Measurements from ENCODE around the gene VTN.

Gene VTN

GRCh38 chr17:28365487-28365886 lies 4.6 kb downstream of the VTN start:
- H3K9ac ChIP-seq (ENCODE audit: low read depth, low read length) = no peak overlapping the region
- TF ChIP-seq EZH2 (IDR thresholded peaks at IDR 0.05; ENCODE audit: borderline replicate concordance, low read depth, low read length, severe bottlenecking) (no peak), CTCF (IDR thresholded peaks at IDR 0.05; ENCODE audit: borderline replicate concordance, extremely low read depth, low read length, poor library complexity, severe bottlenecking) (no peak)
- peaks cover 4% of the 10 kb centered on the region for H4K20me1 ChIP-seq (ENCODE audit: insufficient read depth, low read length)
- H3K4me1 ChIP-seq (ENCODE audit: insufficient read depth, low read length) = no peaks in the 10 kb centered on the region
- H3K36me3 ChIP-seq (ENCODE audit: insufficient read depth, low read length) = peaks cover 25% of the 10 kb centered on the region
- no peaks in the 10 kb centered on the region for H3K27me3 ChIP-seq (ENCODE audit: insufficient read depth, low read length, poor library complexity)
- no peak overlapping the region for H3K4me2 ChIP-seq (ENCODE audit: insufficient read depth, low read length)
- no peak overlapping the region for H3K27ac ChIP-seq (ENCODE audit: low read length)
- H2AFZ ChIP-seq (ENCODE audit: low read depth, low read length) = no peak overlapping the region
- H3K79me2 ChIP-seq (ENCODE audit: insufficient read depth, low read length) = no peaks in the 10 kb centered on the region
- no peaks in the 10 kb centered on the region for H3K9me3 ChIP-seq (ENCODE audit: insufficient read depth, low read length, severe bottlenecking)
- ATAC-seq (ENCODE audit: insufficient read depth, low read depth) (no peak), DNase-seq (no peak)
- H3K4me3 ChIP-seq (ENCODE audit: low read depth in 1 of 2, low read length in 2 of 2) = no peak overlapping the region

- TF ChIP-seq EZH2 (IDR thresholded peaks at IDR 0.05; ENCODE audit: borderline replicate concordance, low read depth, low read length, severe bottlenecking) (no peak), CTCF (IDR thresholded peaks at IDR 0.05; ENCODE audit: borderline replicate concordance, extremely low read depth, low read length, poor library complexity, severe bottlenecking) (no peak)
- H2AFZ ChIP-seq (ENCODE audit: low read depth, low read length) = no peak within 1 kb of the TSS
- no peaks in the 10 kb centered on the region for H3K27me3 ChIP-seq (ENCODE audit: insufficient read depth, low read length, poor library complexity)
- DNase-seq (no peak), ATAC-seq (ENCODE audit: insufficient read depth, low read depth) (no peak)
- no peak within 1 kb of the TSS for H3K4me3 ChIP-seq (ENCODE audit: low read depth in 1 of 2, low read length in 2 of 2)
- H3K36me3 ChIP-seq (ENCODE audit: insufficient read depth, low read length) = peaks cover 31% of the 10 kb centered on the region
- no peaks in the 10 kb centered on the region for H3K79me2 ChIP-seq (ENCODE audit: insufficient read depth, low read length)
- H3K9me3 ChIP-seq (ENCODE audit: insufficient read depth, low read length, severe bottlenecking) = no peaks in the 10 kb centered on the region
- no peak within 1 kb of the TSS for H3K4me2 ChIP-seq (ENCODE audit: insufficient read depth, low read length)
- H4K20me1 ChIP-seq (ENCODE audit: insufficient read depth, low read length) = peaks cover 4% of the 10 kb centered on the region; the same call in 1 of the 2 replicates
- H3K4me1 ChIP-seq (ENCODE audit: insufficient read depth, low read length) = no peaks in the 10 kb centered on the region
- H3K9ac ChIP-seq (ENCODE audit: low read depth, low read length) = no peak within 1 kb of the TSS
- no peak within 1 kb of the TSS for H3K27ac ChIP-seq (ENCODE audit: low read length)
Observed at GRCh38 chr17:28364665-28365363, 5.3 kb downstream of the VTN start, which contains the start of gene SEBOX. Gene SEBOX, minus strand, starts transcription at chr17:28365199. Its CDS starts 48 bp downstream, at chr17:28365151.

GRCh38 chr17:28363776-28364650 lies 6.1 kb downstream of the VTN start:
- Histone ChIP-seq H3K36me3 (ENCODE audit: insufficient read depth, low read length) (peaks cover 37% of the 10 kb centered on the region), H3K4me3 (ENCODE audit: low read depth in 1 of 2, low read length in 2 of 2) (no peak overlapping the region), H3K27me3 (ENCODE audit: insufficient read depth, low read length, poor library complexity) (no peaks in the 10 kb centered on the region), H3K27ac (ENCODE audit: low read length) (no peak overlapping the region), H4K20me1 (ENCODE audit: insufficient read depth, low read length) (peaks cover 4% of the 10 kb centered on the region; the same call in 1 of the 2 replicates), H3K4me1 (ENCODE audit: insufficient read depth, low read length) (peaks cover 3% of the 10 kb centered on the region; the same call in 1 of the 2 replicates), H3K79me2 (ENCODE audit: insufficient read depth, low read length) (peaks cover 3% of the 10 kb centered on the region; the same call in 1 of the 2 replicates), H3K9me3 (ENCODE audit: insufficient read depth, low read length, severe bottlenecking) (no peaks in the 10 kb centered on the region), H2AFZ (ENCODE audit: low read depth, low read length) (no peak overlapping the region), H3K9ac (ENCODE audit: low read depth, low read length) (no peak overlapping the region), H3K4me2 (ENCODE audit: insufficient read depth, low read length) (no peak overlapping the region)
- ATAC-seq (ENCODE audit: insufficient read depth, low read depth) (no peak), DNase-seq (no peak)
- no peak for TF ChIP-seq CTCF (IDR thresholded peaks at IDR 0.05; ENCODE audit: borderline replicate concordance, extremely low read depth, low read length, poor library complexity, severe bottlenecking)
- no peak for TF ChIP-seq EZH2 (IDR thresholded peaks at IDR 0.05; ENCODE audit: borderline replicate concordance, low read depth, low read length, severe bottlenecking)

Measured in DND-41 (cell line).